ENCODE measurements around the gene PATZ1.

PATZ1 gene

DNA sequence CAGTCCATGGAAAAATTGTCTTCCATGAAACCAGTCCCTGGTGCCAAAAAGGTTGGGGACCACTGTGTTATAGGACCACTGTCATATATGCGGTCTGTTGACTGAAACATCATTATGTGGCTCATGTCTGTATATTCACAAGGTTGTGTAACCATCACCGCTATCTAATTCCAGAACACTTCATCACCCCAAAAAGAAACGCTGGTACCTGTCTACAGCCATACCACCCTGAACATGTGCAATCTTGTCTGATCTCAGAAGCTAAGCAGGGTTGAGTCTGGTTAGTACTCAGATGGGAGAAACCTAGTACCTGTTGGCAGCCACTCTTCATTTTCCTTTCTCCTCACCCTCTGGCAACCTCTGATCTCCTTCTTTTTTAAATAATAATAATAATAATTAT lies 41.0 kb downstream of the PATZ1 start:
- TF ChIP-seq, protein P1, sequence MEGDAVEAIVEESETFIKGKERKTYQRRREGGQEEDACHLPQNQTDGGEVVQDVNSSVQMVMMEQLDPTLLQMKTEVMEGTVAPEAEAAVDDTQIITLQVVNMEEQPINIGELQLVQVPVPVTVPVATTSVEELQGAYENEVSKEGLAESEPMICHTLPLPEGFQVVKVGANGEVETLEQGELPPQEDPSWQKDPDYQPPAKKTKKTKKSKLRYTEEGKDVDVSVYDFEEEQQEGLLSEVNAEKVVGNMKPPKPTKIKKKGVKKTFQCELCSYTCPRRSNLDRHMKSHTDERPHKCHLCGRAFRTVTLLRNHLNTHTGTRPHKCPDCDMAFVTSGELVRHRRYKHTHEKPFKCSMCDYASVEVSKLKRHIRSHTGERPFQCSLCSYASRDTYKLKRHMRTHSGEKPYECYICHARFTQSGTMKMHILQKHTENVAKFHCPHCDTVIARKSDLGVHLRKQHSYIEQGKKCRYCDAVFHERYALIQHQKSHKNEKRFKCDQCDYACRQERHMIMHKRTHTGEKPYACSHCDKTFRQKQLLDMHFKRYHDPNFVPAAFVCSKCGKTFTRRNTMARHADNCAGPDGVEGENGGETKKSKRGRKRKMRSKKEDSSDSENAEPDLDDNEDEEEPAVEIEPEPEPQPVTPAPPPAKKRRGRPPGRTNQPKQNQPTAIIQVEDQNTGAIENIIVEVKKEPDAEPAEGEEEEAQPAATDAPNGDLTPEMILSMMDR (conservative IDR thresholded peaks at IDR 0.05; ENCODE audit: low read length), result no peak
- H3K4me3 ChIP-seq (ENCODE audit: low read length), result no peak overlapping the region
- DNase-seq (ENCODE audit: low read depth), result no peak

DNA sequence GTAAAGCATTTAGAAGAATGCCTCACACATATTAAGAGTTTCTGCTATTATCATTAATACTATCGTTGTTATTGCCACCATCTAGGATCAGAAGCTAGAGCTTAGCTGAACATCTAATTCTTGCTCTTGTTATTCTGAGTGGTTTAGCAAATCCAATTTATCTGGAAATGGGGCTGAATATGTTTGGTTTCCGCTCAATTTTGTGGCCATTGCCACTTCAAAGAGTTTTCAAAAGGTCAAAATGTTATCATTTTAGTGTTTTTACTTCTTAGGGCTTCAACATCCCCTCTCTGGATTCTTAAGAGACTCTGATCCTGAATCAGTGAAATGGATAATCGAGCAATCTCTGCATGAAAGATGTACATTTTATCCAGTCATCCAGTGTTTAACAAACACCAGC lies 43.6 kb downstream of the PATZ1 start:
- no peak overlapping the region for H3K4me3 ChIP-seq (ENCODE audit: low read length)
- no peak for DNase-seq (ENCODE audit: low read depth)
- TF ChIP-seq, protein P1 (conservative IDR thresholded peaks at IDR 0.05; ENCODE audit: low read length), result no peak

DNA sequence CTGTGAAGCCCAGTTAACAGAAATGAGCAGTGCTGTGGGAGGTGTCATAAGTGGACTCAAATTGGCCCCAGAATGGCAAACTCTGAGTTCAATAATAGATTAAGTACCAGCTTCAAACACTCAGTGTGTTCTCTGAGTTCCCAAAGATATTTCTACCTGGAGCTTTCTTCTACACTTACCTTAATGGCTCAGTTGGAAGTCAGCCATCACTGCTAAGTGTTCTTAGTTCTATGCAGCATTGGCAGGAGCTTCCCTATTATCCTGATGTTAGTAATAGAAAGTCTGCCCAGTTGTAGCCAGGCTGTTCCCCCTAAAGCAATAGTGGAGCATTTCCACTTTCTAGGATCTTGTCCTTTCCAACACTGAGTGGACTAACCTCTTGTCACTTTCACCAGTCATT lies 44.1 kb downstream of the PATZ1 start:
- H3K4me3 ChIP-seq (ENCODE audit: low read length), result no peak overlapping the region
- no peak for DNase-seq (ENCODE audit: low read depth)
- TF ChIP-seq, protein P1 (conservative IDR thresholded peaks at IDR 0.05; ENCODE audit: low read length), result no peak

DNA sequence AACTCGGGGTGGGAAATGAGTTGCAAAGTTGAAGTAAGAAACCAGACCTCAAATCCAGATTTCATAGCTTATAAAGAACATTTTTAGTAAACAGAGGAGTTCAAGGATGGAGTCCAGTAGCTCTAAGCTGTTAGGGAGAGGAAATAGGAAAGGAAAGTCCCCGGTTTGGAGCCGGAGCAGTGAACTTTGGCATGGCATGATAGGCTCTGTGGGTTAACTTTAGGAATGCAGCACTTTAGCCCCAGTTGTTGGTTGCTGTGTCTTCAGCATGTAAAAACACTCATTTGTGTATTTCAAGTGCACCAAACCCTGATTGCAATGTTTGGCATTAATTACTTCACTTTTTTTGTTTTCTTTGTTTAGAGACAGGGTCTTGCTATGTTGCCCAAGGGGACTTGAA lies 45.2 kb downstream of the PATZ1 start:
- no peak overlapping the region for H3K4me3 ChIP-seq (ENCODE audit: low read length)
- no peak for DNase-seq (ENCODE audit: low read depth)
- TF ChIP-seq, protein P1 (conservative IDR thresholded peaks at IDR 0.05; ENCODE audit: low read length), result no peak

DNA sequence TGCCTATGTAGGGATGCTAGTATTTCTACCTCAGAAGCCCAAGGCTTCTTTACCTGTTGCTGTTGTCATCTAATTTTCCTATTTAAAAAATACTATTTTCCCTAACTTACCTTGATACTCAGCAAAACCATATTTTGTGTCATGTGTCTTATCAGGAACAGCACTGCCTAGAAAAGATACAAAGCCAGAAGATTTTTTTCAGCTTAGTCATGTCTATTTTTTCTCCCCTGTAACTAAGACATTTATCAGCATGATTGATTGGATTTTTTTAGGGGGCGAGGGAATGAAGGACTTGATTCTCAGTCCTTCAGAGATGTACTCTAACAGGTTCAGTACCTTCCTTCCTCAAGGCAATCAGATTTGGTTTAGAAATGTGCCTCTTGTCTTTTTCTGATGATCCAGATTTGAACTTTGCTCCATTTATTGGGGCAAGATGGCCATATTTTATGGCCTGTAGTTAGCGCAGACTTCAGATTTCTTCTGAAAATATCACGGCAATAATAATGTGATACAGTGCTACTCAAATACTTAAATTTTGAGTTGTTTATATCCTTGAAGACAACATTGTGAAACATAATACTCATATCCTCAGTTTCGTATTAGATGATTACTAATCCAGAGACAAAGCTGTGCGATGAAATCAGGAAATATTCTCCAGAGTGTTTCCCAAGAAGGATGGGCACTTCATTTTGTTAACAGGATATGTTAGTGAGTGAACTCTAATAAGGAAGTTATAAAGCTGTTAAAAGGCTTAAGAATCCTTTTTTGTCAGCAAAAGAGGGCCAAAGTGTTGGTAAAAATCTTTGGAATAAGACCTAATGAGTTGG lies 50.1 kb downstream of the PATZ1 start:
- H3K4me3 ChIP-seq (ENCODE audit: low read length), result no peak overlapping the region
- TF ChIP-seq, protein P1 (conservative IDR thresholded peaks at IDR 0.05; ENCODE audit: low read length), result no peak
- peak; percentile 62 for DNase-seq (ENCODE audit: low read depth)

DNA sequence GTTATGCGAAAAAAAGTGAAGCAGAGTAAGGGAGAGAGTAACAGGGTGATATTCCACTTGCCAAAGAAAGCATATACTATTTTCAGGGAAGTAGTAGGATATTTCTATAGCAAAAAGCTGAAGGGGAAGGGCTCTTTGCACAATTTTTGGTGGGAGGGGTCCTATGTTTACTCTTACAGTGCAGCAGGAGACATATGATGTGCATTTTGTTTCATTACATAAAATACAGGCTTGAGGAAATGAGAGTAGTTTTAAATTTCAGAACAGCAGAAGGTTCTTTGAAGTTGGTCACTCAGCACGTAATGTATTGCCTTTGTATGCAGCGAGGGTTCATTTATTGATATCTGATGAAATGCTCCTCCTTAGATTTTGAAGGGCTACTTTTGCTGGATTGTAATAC lies 50.8 kb downstream of the PATZ1 start:
- TF ChIP-seq, protein P1 (conservative IDR thresholded peaks at IDR 0.05; ENCODE audit: low read length), result no peak
- H3K4me3 ChIP-seq (ENCODE audit: low read length), result no peak overlapping the region

More for the DNA sequence above, 50.8 kb downstream of the PATZ1 start:
- no peak for DNase-seq (ENCODE audit: low read depth)
